ENCODE measurements around the gene S100A12. TPM values are rescaled to one million over a fixed set of nuclear protein-coding genes. Genes with fewer than 3 reads are reported as not detected.

Gene S100A12
- total RNA-seq, 3 donors from 2014 or later, result 1.3 to 1.8 TPM; not detected in 1

Other genes with a start within 250 kb of the S100A12 start
- gene SPRR2G, start 224.7 kb downstream of the S100A12 start, total RNA-seq, result not detected
- not detected for gene LELP1, start 172.2 kb downstream of the S100A12 start, total RNA-seq
- not detected for gene PRR9, start 158.0 kb downstream of the S100A12 start, total RNA-seq
- not detected for gene LORICRIN, start 115.9 kb downstream of the S100A12 start, total RNA-seq
- gene PGLYRP3, start 62.7 kb downstream of the S100A12 start, total RNA-seq, result not detected
- not detected for gene PGLYRP4, start 26.8 kb downstream of the S100A12 start, total RNA-seq
- gene S100A9, start 17.8 kb downstream of the S100A12 start, total RNA-seq, result 100 to 1,000 TPM in 2 of 3 donors, 10 to 100 TPM in 1; 90.3 to 329 (median 208) TPM
- 10 to 100 TPM; 13.1 to 37.4 (median 26.5) TPM for gene S100A8, start 15.5 kb upstream of the S100A12 start, total RNA-seq
- not detected for gene S100A7A, start 40.9 kb upstream of the S100A12 start, total RNA-seq
- gene S100A7, start 85.0 kb upstream of the S100A12 start, total RNA-seq, result not detected
- 100 to 1,000 TPM; 351 to 861 (median 423) TPM for gene S100A6, start 160.4 kb upstream of the S100A12 start, total RNA-seq
- gene S100A5, start 165.3 kb upstream of the S100A12 start, total RNA-seq, result not detected
- 1,000 to 10,000 TPM in 1 of 3 donors, 100 to 1,000 TPM in 2; 177 to 1,015 (median 198) TPM for gene S100A4, start 170.2 kb upstream of the S100A12 start, total RNA-seq
- gene S100A3, start 173.6 kb upstream of the S100A12 start, total RNA-seq, result 1 to 10 TPM in 2 of 3 donors, under 1 TPM in 1; 0.44 to 2.6 (median 2.2) TPM
- gene S100A2, start 190.2 kb upstream of the S100A12 start, total RNA-seq, result 1 to 10 TPM in 1 of 3 donors, under 1 TPM in 1, not detected in 1; 0.33 to 5.4 TPM
- gene S100A16, start 237.5 kb upstream of the S100A12 start, total RNA-seq, result 100 to 1,000 TPM in 2 of 3 donors, 10 to 100 TPM in 1; 52.0 to 154 (median 102) TPM
- 10 to 100 TPM in 2 of 3 donors, not detected in 1; 70.1 to 99.2 TPM for gene S100A14, start 240.7 kb upstream of the S100A12 start, total RNA-seq